IPS-18a (cell line): Measurements from ENCODE around the gene HECTD3.
A peak's percentile ranks its signal among the peaks of the same experiment; 100 is the strongest.

Experiments used
- H3K27ac ChIP-seq: one replicate; pipeline ENCODE4 v1.5.1; 2013; ENCODE audit warnings: low read length
- H3K27me3 ChIP-seq: one replicate; pipeline ENCODE4 v1.6.1; 2013; ENCODE audit warnings: mild to moderate bottlenecking, low read length; ENCODE audit not compliant: control insufficient read depth, insufficient read depth
- H3K36me3 ChIP-seq: one replicate; pipeline ENCODE4 v1.6.1; 2013; ENCODE audit warnings: low read depth, low read length; ENCODE audit not compliant: control insufficient read depth
- H3K4me1 ChIP-seq: one replicate; pipeline ENCODE4 v1.6.1; 2013; ENCODE audit warnings: low read depth, low read length; ENCODE audit not compliant: control insufficient read depth
- H3K4me3 ChIP-seq: one replicate; pipeline ENCODE4 v1.5.1; 2013; ENCODE audit warnings: low read length
- H3K9ac ChIP-seq: one replicate; pipeline ENCODE4 v1.6.1; 2013; ENCODE audit warnings: mild to moderate bottlenecking, low read length, moderate library complexity
- H3K9me3 ChIP-seq: one replicate; pipeline ENCODE4 v1.6.1; 2013; ENCODE audit warnings: low read depth, low read length; ENCODE audit not compliant: control insufficient read depth

The HECTD3 gene

GRCh38 chr1:45012639-45013278, 1.6 kb upstream of the HECTD3 start:
- Histone ChIP-seq H3K36me3 (peaks cover 10% of the 10 kb centered on the region), H3K4me1 (peaks cover 6% of the 10 kb centered on the region), H3K9ac (peak overlapping the region; percentile 74), H3K27me3 (peaks cover 4% of the 10 kb centered on the region), H3K4me3 (peak overlapping the region; percentile 77), H3K9me3 (no peaks in the 10 kb centered on the region), H3K27ac (peak overlapping the region; percentile 25)

DNA sequence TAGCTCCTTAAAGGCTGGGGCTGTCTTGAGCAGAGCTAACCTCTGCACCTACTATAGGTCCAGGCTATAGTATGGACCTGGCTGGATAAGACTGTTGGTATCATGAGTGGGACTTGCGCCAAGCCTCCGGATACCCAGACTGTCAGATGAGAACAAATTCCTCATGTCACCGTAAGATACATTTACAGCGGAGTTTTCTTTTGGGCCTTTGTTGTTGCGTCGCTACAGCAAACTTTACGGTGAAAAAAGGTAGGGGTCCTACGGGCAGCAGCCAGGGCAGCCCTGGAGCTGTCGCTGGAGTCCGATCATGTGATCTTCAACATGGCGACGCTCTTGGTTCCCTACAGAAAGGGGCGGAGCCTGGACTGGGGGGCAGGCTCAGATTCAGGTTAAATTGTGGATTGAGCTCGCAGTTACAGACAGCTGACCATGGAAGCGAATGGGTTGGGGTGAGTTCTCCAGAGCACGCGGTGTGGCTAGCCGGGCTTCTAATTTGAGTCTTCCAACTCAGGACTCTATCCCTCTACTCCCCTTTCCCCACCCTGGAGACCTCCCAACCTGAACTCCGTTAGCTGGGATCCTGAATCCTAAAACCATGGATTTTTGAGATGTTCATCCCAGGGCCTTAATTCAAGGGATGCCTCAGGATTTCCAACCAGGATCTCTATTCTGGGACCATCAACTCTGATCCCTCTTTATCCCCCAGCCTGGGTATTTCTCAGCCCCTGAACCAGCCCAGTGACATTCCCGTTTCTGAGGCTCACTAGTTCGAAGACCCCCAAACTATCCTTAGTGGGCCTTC, 914 bp upstream of the HECTD3 start, which contains the start of gene UROD:
UROD (plus strand) TSS at position 418 of the 802 bp plus-strand sequence; CDS start at position 430, 12 bp downstream.
- peak within 1 kb of the TSS; percentile 74 for H3K9ac ChIP-seq
- H3K27me3 ChIP-seq: peaks cover 4% of the 10 kb centered on the region
- peaks cover 16% of the 10 kb centered on the region for H3K36me3 ChIP-seq
- peaks cover 6% of the 10 kb centered on the region for H3K4me1 ChIP-seq
- peak within 1 kb of the TSS; percentile 77 for H3K4me3 ChIP-seq
- H3K9me3 ChIP-seq: no peaks in the 10 kb centered on the region
- peak within 1 kb of the TSS; percentile 25 for H3K27ac ChIP-seq

- Histone ChIP-seq H3K9me3 (no peaks in the 10 kb centered on the region), H3K9ac (peak overlapping the region; percentile 19), H3K4me1 (peaks cover 6% of the 10 kb centered on the region), H3K27me3 (peaks cover 4% of the 10 kb centered on the region), H3K27ac (no peak overlapping the region), H3K36me3 (peaks cover 24% of the 10 kb centered on the region), H3K4me3 (peak overlapping the region; percentile 77)
These were observed 919 bp downstream of the HECTD3 start for GRCh38 chr1:45009956-45010854.

DNA sequence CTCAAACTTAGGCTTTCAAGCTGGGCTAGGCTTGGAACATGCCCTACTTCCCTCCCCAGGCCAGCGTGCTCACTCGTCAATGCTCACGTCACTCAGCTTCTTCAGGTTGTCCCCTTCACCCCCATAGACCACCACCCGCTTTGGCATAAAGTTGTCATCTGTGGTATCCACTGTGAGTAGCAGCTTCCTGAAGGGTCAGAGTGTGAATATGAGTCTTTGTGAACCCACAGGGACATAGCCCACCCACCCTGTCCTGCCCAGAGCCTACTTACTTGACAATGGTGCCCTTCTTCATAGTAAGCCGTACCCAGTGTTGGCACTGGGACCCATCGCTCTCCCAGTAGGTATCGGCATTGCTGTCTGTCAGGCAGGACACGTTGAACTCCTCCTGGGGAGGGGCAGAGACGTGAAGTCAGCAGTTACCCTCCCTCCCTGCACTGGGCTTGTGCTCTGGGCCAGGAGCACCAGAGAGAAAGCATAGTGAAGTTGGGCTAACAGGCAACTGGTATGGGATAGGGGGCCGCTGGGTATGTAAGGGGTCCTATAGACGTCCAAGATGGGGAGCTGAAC, 1.7 kb downstream of the HECTD3 start:
- Histone ChIP-seq H3K9ac (no peak overlapping the region), H3K4me1 (peaks cover 6% of the 10 kb centered on the region), H3K9me3 (no peaks in the 10 kb centered on the region), H3K4me3 (no peak overlapping the region), H3K36me3 (peaks cover 30% of the 10 kb centered on the region), H3K27ac (no peak overlapping the region), H3K27me3 (peaks cover 4% of the 10 kb centered on the region)

DNA sequence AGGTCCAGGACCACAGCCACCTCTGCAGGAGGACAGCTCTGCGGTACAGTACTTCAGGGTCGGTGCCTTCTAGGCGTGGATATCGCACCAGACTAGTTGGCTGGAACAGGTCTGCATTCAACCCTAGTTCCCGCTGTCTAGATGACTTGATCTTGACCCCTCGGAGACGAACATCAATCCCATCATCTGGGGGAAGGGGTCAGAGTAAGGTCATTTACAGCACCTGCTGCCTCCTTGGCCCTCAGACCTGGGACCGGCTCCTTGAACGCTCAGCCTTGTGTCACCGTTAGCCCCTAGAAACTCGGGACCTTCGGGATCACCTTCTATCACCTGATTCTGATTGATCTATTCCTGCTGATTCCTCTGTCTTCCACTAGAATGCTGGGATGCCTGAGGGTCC, 2.6 kb downstream of the HECTD3 start:
- Histone ChIP-seq H3K9ac (no peak overlapping the region), H3K36me3 (peaks cover 38% of the 10 kb centered on the region), H3K27me3 (peaks cover 4% of the 10 kb centered on the region), H3K27ac (no peak overlapping the region), H3K9me3 (no peaks in the 10 kb centered on the region), H3K4me3 (no peak overlapping the region), H3K4me1 (peaks cover 6% of the 10 kb centered on the region)

GRCh38 chr1:45008076-45008475, 3.0 kb downstream of the HECTD3 start:
- H3K4me1 ChIP-seq: peaks cover 6% of the 10 kb centered on the region
- H3K9ac ChIP-seq: no peak overlapping the region
- H3K36me3 ChIP-seq: peaks cover 42% of the 10 kb centered on the region

GRCh38 chr1:45007311-45007710, 3.8 kb downstream of the HECTD3 start:
- Histone ChIP-seq H3K27me3 (peaks cover 4% of the 10 kb centered on the region), H3K9ac (no peak overlapping the region), H3K4me3 (no peak overlapping the region), H3K27ac (no peak overlapping the region), H3K36me3 (peaks cover 46% of the 10 kb centered on the region), H3K9me3 (no peaks in the 10 kb centered on the region), H3K4me1 (peaks cover 6% of the 10 kb centered on the region)

More at GRCh38 chr1:45008076-45008475, 3.0 kb downstream of the HECTD3 start:
- no peaks in the 10 kb centered on the region for H3K9me3 ChIP-seq
- H3K27ac ChIP-seq: no peak overlapping the region
- no peak overlapping the region for H3K4me3 ChIP-seq
- H3K27me3 ChIP-seq: peaks cover 4% of the 10 kb centered on the region

DNA sequence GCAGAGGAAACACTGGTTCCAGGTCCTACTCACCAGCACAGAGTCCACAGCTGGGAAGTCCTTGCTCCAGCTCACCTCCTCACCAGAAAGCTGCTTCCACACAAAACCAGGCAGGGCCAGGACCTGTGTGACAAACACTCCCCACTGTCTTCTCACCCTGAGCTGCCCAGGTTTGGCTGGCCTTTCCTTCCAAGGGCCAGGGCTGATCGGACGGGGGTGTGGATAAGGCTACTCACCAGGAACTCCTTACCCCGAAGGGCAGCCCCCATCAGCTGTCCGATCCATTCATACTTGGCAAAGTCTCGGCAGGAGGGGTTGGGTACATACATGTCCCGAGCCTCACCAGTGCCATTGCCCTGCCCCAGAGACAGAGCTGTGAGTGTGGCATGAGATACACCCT, 5.4 kb downstream of the HECTD3 start:
- Histone ChIP-seq H3K27ac (no peak overlapping the region), H3K9me3 (no peaks in the 10 kb centered on the region), H3K9ac (no peak overlapping the region), H3K27me3 (peaks cover 4% of the 10 kb centered on the region), H3K4me3 (no peak overlapping the region), H3K4me1 (no peaks in the 10 kb centered on the region), H3K36me3 (peaks cover 46% of the 10 kb centered on the region)

DNA sequence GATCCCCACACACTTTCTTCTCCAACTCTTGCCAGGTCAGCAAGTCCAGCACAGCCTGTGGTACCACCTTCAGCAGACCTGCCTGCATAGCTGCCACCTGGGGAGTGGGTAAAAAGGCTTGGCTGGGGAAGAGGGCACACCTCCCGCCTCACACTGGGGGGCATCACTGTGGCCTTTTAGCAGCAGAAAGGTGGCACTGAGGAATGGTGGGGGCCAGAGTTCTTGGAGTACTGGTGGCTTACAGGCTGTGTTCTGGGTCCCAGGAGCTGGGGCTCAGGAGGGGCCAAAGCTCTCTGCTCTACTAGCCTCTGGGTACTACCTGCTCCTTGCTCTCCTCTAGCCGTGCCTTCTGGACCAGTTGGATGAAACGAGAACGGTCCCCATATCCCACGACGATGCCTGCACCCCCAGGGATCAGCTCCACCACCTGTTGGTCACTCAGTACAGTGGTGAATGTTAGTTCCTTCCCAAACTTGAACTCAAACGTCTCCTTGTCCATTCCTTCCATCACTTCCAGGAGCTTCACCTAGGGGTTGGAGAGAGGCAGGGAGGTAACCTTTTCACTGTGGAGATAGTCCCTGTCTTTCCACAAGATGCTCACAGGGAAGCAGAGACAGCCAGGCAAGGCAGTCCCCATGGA, 6.7 kb downstream of the HECTD3 start:
- H3K4me1 ChIP-seq: no peaks in the 10 kb centered on the region
- H3K4me3 ChIP-seq: no peak overlapping the region
- no peak overlapping the region for H3K9ac ChIP-seq
- H3K9me3 ChIP-seq: no peaks in the 10 kb centered on the region
- H3K36me3 ChIP-seq: peaks cover 46% of the 10 kb centered on the region
- H3K27me3 ChIP-seq: no peaks in the 10 kb centered on the region
- H3K27ac ChIP-seq: no peak overlapping the region

DNA sequence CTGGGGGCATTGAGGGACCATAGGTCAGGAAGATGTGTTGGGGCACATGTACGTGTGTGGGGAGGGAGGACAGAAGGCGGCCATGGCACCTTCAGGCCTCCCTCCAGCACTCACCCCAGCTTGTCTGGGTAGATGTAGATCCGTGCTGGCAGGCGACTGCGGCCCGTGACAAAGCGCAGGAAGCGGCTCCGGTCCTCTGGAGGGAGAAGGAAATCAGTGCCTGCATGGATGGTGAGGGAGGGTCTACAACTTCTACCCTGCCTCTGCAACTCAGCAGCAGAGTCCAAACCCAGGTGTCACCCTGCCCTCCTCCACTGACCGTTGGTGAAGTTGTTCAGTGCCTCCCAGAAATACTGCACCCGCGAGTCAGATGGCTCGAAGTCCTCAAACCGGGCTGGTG, 7.4 kb downstream of the HECTD3 start:
- Histone ChIP-seq H3K4me3 (no peak overlapping the region), H3K9me3 (no peaks in the 10 kb centered on the region), H3K27me3 (no peaks in the 10 kb centered on the region), H3K9ac (no peak overlapping the region), H3K4me1 (no peaks in the 10 kb centered on the region), H3K27ac (no peak overlapping the region), H3K36me3 (peaks cover 46% of the 10 kb centered on the region)
